ENCODE data around the gene PCID2.

PCID2 gene

GRCh38 chr13:113186061-113186900 is 22.2 kb downstream of the PCID2 start:
- DNase-seq = no peak

GRCh38 chr13:113184568-113185440 is 23.7 kb downstream of the PCID2 start:
- no peak for DNase-seq

- no peak for DNase-seq
Observed at GRCh38 chr13:113183450-113184129, 24.9 kb downstream of the PCID2 start.

- no peak for DNase-seq
Observed at GRCh38 chr13:113182046-113182445, 26.4 kb downstream of the PCID2 start.

- DNase-seq = no peak
Observed at GRCh38 chr13:113179374-113180230, 28.9 kb downstream of the PCID2 start.

- no peak for DNase-seq
Observed at GRCh38 chr13:113178896-113179167, 29.6 kb downstream of the PCID2 start.

- DNase-seq = no peak
Observed at GRCh38 chr13:113178070-113178895, 30.2 kb downstream of the PCID2 start.

- no peak for DNase-seq
Observed at GRCh38 chr13:113176822-113177221, 31.6 kb downstream of the PCID2 start.

- no peak for DNase-seq
Observed at GRCh38 chr13:113176280-113176679, 32.2 kb downstream of the PCID2 start.

- no peak for DNase-seq
Observed at GRCh38 chr13:113172419-113172926, 36.0 kb downstream of the PCID2 start.

GRCh38 chr13:113171250-113172125 is 37.0 kb downstream of the PCID2 start:
- DNase-seq = no peak

- DNase-seq = no peak
Observed at GRCh38 chr13:113170511-113170910, 38.0 kb downstream of the PCID2 start.

- no peak for DNase-seq
Observed at GRCh38 chr13:113169277-113170272, 38.9 kb downstream of the PCID2 start.

- no peak for DNase-seq
Observed at GRCh38 chr13:113168211-113168610, 40.3 kb downstream of the PCID2 start.

GRCh38 chr13:113167575-113167974 is 40.9 kb downstream of the PCID2 start:
- no peak for DNase-seq

- no peak for DNase-seq
Observed at GRCh38 chr13:113167155-113167554, 41.3 kb downstream of the PCID2 start.

GRCh38 chr13:113166681-113167080 is 41.8 kb downstream of the PCID2 start:
- DNase-seq = no peak

- no peak for DNase-seq
Observed at GRCh38 chr13:113166266-113166665, 42.2 kb downstream of the PCID2 start.

- DNase-seq = no peak
Observed at GRCh38 chr13:113164492-113164891, 44.0 kb downstream of the PCID2 start.

Data from stimulated activated CD4-positive, alpha-beta T cell treated with anti-CD3 and anti-CD28 coated beads, Interleukin-2, amount 100 ng/mL, for 48 hours (primary cell).